ENCODE data around the gene HMGN3.
A peak's percentile ranks its signal among the peaks of the same experiment; 100 is the strongest.
"Not testable (repeated sequence)": the region's sequence is repeated elsewhere in the genome, so short reads cannot be mapped to it uniquely, and the experiment has no call there.

The HMGN3 gene

GRCh38 chr6:79234150-79235022, at the start of gene HMGN3:
TSS of gene HMGN3 (minus strand) at chr6:79234682.
- DNase-seq: peak; percentile 94

GRCh38 chr6:79280756-79281155, 46.3 kb upstream of the HMGN3 start:
- no peak for DNase-seq

- DNase-seq: no peak
Observed at GRCh38 chr6:79277109-79277508, 42.6 kb upstream of the HMGN3 start.

- no peak for DNase-seq
Observed at GRCh38 chr6:79269877-79270276, 35.4 kb upstream of the HMGN3 start.

DNA sequence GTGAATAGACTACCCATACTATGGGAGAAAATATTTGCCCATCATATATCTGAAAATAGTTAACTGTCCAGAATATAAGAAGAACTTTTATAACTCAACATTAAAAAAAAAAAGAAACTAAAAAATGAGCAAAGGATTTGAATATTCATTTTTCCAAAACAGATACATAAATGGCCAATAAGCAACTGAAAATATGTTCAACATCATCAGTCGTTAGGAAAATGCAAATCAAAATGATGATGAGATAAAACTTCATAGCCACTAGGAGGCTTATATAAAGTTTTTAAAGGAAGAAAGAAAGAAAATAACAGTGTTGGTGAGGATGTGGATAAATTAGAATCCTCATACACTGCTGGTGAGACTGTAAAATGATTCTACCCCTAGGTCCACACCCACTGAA, 32.6 kb upstream of the HMGN3 start:
- no peak for DNase-seq

GRCh38 chr6:79266051-79266450, 31.6 kb upstream of the HMGN3 start:
- DNase-seq: no peak

DNA sequence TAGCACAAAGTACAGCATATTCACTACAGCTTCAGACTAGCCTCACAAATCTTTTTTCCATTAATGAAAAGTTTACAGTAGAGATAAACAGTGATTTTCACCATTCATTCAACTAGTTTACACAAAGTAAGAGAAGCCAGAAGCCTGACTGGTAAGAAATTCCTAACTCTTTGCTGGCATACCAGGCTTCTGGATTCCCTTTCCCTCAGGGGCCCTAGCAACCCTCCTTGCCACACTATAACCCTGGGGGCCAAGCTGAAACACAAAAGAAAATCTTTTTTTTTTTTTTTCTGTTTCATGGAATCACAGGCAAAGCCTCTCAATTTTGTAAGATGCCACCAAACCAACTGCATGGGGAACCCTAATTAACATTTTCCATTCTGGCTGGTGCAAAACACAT, 28.9 kb upstream of the HMGN3 start:
- DNase-seq: no peak

- DNase-seq: no peak
Observed at GRCh38 chr6:79261666-79262065, 27.2 kb upstream of the HMGN3 start.

- DNase-seq: no peak
Observed at GRCh38 chr6:79260772-79261171, 26.3 kb upstream of the HMGN3 start.

DNA sequence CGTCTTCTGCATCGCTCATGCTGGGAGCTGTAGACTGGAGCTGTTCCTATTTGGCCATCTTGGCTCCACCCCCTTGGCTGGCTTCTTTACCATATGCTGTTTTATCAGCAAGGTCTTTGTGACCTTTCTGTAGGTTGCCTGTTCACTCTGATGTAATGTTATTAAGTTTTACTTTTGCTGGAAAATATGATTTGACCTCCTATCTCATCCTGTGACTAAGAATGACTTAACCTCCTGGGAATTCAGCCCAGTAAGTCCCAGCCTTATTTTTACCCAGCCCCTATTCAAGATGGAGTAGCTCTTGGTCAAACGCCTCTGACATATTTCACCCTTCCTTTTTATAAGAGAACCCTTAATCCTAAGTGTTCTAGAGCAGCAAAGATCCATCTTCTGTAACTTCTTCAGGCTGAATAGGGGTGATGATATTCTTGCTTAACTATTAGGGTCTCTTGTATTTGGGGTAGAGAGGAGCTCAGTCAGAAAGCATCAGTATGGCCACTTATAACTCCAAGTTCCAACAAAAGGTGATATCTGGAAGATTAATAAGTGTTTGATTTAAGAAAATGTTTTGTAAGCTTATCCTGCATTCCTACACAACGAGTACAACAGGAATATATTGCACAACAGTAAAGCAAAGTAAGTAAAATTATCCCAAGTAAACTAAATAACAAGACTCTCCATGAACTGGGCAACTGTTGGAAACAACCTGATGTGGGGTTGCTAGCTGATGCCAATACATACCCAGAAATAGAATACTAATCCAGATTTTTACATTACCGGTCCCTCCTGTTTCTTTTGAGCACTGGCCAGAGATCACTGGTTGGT, 23.1 kb upstream of the HMGN3 start:
- no peak for DNase-seq

- not testable (repeated sequence) for DNase-seq
Observed at GRCh38 chr6:79256770-79257169, 22.3 kb upstream of the HMGN3 start.

DNA sequence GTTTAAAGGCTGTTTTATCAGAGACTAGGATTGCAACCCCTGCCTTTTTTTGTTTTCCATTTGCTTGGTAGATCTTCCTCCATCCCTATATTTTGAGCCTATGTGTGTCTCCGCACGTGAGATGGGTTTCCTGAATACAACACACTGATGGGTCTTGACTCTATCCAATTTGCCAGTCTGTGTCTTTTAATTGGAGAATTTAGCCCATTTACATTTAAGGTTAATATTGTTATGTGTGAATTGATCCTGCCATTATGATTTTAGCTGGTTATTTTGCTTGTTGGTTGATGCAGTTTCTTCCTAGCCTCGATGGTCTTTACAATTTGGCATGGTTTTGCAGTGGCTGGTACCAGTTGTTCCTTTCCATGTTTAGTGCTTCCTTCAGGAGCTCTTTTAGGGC, 20.6 kb upstream of the HMGN3 start:
- not testable (repeated sequence) for DNase-seq

DNA sequence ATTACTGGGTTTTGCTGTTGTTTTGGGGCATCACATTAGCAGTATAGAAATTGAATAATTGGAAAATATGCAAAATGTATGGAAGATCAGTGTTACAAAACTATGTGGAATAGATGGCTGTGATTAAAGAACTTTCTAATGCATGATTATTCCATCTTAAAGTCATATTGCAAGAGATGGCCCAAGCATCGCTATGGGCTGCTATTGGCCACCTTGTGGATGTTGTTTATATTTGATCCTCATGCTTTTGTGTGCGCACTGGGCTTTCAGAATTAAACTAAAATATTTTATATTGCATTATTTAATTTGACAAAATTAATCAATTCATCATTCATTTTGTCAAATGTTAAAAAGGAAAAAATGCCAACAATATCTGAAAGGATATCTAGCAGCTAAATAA, 16.1 kb upstream of the HMGN3 start:
- DNase-seq: no peak

DNA sequence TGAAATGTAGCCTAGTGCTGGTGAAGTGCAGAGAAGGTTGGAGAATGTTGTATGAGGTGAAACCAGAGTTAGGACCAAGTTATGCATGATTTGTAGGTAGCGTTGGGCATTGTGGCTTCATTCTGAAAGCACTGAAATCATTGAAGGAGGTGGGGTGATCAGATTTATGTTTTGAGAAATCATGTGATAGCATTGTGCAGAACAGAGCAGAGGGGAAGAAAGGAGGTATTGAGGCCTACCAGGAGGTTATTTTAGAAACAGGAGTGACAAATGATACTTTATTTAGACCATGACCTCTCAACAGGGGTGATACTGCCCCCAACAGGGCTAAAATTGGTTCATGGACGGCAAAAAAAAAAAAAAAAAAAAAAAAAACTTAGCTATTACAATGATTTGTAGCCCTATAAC, 15.6 kb upstream of the HMGN3 start:
- DNase-seq: no peak

DNA sequence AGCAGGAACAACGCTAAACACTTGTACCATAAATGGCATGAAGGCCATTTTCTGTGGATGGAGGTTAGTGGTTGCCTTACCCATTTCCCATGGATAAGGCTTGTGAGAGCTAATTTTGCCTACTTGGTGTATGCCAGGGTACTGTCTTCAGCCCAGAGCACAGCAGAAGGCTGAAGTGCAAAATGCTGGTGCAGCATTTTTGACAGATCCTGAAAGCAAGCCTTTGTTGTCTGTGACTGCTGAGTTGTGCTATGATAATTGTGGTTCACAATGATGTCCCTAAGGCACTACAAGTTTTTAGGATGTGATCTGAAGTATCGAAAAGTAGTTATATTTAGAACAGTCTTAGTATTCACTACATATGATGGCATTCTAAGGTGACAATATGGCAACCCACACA, 14.7 kb upstream of the HMGN3 start:
- DNase-seq: no peak

DNA sequence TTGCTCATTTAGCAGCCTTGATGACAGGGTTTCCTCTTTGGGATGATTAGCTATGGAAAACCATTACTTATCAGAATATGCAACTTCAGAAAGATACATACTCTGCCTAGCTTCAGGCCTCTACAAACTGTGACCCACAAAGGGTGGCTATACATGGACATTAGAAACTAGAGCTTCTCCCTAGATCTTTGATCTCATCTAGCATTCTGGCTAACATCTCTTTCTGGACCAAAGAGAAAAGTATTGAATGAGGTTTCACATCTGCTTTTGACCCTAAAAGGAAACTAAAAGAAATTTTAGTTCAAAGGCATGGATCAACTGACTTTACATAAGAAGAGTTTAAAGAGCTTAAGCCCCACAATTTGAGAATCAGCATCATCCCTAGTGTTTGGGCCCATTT, 12.4 kb upstream of the HMGN3 start:
- DNase-seq: no peak

- DNase-seq: no peak
Observed at GRCh38 chr6:79241228-79241627, 6.7 kb upstream of the HMGN3 start.

- no peak for DNase-seq
Observed at GRCh38 chr6:79240509-79240908, 6.0 kb upstream of the HMGN3 start.

DNA sequence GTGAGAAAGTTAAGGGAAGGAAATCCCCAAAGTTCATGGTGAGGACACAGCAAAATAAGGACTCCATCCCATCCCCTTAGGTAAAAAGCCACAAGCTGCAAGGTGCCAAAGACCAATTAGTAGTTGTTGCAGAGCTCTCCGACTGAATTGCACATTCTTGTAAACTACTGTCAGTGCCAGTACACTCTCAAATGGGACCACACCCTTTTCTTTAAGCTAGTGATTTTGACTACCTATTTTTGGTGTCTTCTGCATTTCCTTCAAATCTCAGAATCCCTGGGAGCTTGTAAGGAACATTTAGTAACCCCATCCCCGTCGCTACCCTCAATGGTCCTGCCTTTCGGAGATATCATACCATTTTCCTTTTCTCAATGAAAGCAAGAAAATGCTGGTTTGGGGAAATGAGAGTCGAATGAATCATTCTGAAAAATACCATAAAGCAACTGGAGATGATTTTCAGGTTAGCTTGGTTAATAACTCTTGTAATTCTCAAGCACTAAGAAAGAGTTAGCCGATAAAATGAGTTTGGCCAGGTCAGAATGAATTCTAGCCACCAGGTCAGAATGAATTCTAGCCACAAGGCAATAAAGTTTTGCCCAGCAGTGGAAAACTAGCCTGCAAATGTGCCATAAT, 5.2 kb upstream of the HMGN3 start:
- DNase-seq: no peak

- no peak for DNase-seq
Observed at GRCh38 chr6:79238919-79239318, 4.4 kb upstream of the HMGN3 start.

GRCh38 chr6:79236711-79237110, 2.2 kb upstream of the HMGN3 start:
- DNase-seq: no peak

- DNase-seq: peak; percentile 49
Observed at GRCh38 chr6:79233611-79234149, 802 bp downstream of the HMGN3 start.

GRCh38 chr6:79232696-79233462, 1.6 kb downstream of the HMGN3 start:
- no peak for DNase-seq

Measured in SHP77 treated with DMSO at 0.1 percent for 48 hours (cell line).